HG03469 (cell line): Measurements from ENCODE around the gene SLC24A4.

ENCODE experiments used
- ATAC-seq: cut with Tn5 transposase; IDR thresholded peaks from one replicate; pipeline ENCODE4 v1.9.1; 2021; ENCODE audit warnings: mild to moderate bottlenecking, moderate library complexity, moderate number of reproducible peaks; ENCODE audit not compliant: unreplicated experiment

Gene SLC24A4

GRCh38 chr14:92433407-92433806, 110.4 kb downstream of the SLC24A4 start:
- no peak for ATAC-seq

- no peak for ATAC-seq
These were observed 112.2 kb downstream of the SLC24A4 start for GRCh38 chr14:92435154-92435553.

- ATAC-seq, result no peak
These were observed 113.3 kb downstream of the SLC24A4 start for GRCh38 chr14:92436115-92436776.

- no peak for ATAC-seq
These were observed 114.3 kb downstream of the SLC24A4 start for GRCh38 chr14:92437309-92437708.

- ATAC-seq, result no peak
These were observed 114.8 kb downstream of the SLC24A4 start for GRCh38 chr14:92437729-92438285.

GRCh38 chr14:92439537-92440344, 116.8 kb downstream of the SLC24A4 start:
- ATAC-seq, result no peak

GRCh38 chr14:92440345-92441003, 117.5 kb downstream of the SLC24A4 start:
- ATAC-seq, result no peak

- no peak for ATAC-seq
These were observed 119.0 kb downstream of the SLC24A4 start for GRCh38 chr14:92441751-92442504.

- no peak for ATAC-seq
These were observed 120.2 kb downstream of the SLC24A4 start for GRCh38 chr14:92443167-92443566.

- ATAC-seq, result no peak
These were observed 120.8 kb downstream of the SLC24A4 start for GRCh38 chr14:92443741-92444140.

GRCh38 chr14:92446771-92447170, 123.8 kb downstream of the SLC24A4 start:
- ATAC-seq, result no peak

- ATAC-seq, result no peak
These were observed 124.6 kb downstream of the SLC24A4 start for GRCh38 chr14:92447416-92448197.

GRCh38 chr14:92448786-92449185, 125.8 kb downstream of the SLC24A4 start:
- no peak for ATAC-seq

GRCh38 chr14:92449404-92450181, 126.6 kb downstream of the SLC24A4 start:
- no peak for ATAC-seq

- ATAC-seq, result no peak
These were observed 127.5 kb downstream of the SLC24A4 start for GRCh38 chr14:92450351-92451070.

- no peak for ATAC-seq
These were observed 128.3 kb downstream of the SLC24A4 start for GRCh38 chr14:92451245-92451644.

GRCh38 chr14:92451755-92452154, 128.8 kb downstream of the SLC24A4 start:
- ATAC-seq, result no peak

GRCh38 chr14:92452471-92452870, 129.5 kb downstream of the SLC24A4 start:
- no peak for ATAC-seq

GRCh38 chr14:92453691-92454090, 130.7 kb downstream of the SLC24A4 start:
- no peak for ATAC-seq
